PFSK-1 (cell line): ENCODE data around the gene TENM3.

Experiments used
- POLR2AphosphoS5 ChIP-seq: IDR thresholded peaks from 2 replicates; pipeline ENCODE4 v1.6.1; 2012; ENCODE audit warnings: low read depth, mild to moderate bottlenecking, control low read depth, low read length, moderate library complexity
- TAF1 ChIP-seq: IDR thresholded peaks from 2 replicates; pipeline ENCODE4 v1.6.1; 2012; ENCODE audit warnings: low read length, control low read depth, borderline replicate concordance; ENCODE audit not compliant: insufficient read depth

GRCh38 chr4:182799515-182800215 lies 556.5 kb downstream of the TENM3 start:
- TF ChIP-seq TAF1 = no peak
- no peak for TF ChIP-seq POLR2AphosphoS5
